Activated CD8-positive, alpha-beta memory T cell treated with anti-CD3 and anti-CD28 coated beads, Interleukin-2, amount 50 U/mL, for 4 hours (primary cell): ENCODE results near the gene ATN1.
"Not testable (repeated sequence)": the region's sequence is repeated elsewhere in the genome, so short reads cannot be mapped to it uniquely, and the experiment has no call there.

Experiments
- DNase-seq: peaks from one replicate; pipeline ENCODE4 v3.0.0-alpha.2; 2020

Gene ATN1

GRCh38 chr12:6904280-6905276 is 23.2 kb upstream of the ATN1 start, which contains the start of gene LRRC23:
Gene LRRC23, plus strand, starts transcription at chr12:6904822. Its CDS starts 812 bp downstream, at chr12:6905634.
- DNase-seq: peak; percentile 96

- DNase-seq: no peak
These were observed 22.2 kb upstream of the ATN1 start for GRCh38 chr12:6905414-6906040.

GRCh38 chr12:6908141-6908540 is 19.6 kb upstream of the ATN1 start:
- DNase-seq: not testable (repeated sequence)

GRCh38 chr12:6909421-6910145 is 18.2 kb upstream of the ATN1 start:
- DNase-seq: no peak

- no peak for DNase-seq
These were observed 15.4 kb upstream of the ATN1 start for GRCh38 chr12:6912164-6912935.

GRCh38 chr12:6914246-6914946 is 13.4 kb upstream of the ATN1 start, which contains the start of gene ENO2:
Gene ENO2, plus strand, starts transcription at chr12:6914580. Its CDS starts 1,253 bp downstream, at chr12:6915833.
- DNase-seq: peak; percentile 88

- DNase-seq: no peak
These were observed 12.6 kb upstream of the ATN1 start for GRCh38 chr12:6914947-6915788.

- no peak for DNase-seq
These were observed 11.9 kb upstream of the ATN1 start for GRCh38 chr12:6915789-6916285.

- DNase-seq: no peak
These were observed 11.1 kb upstream of the ATN1 start for GRCh38 chr12:6916426-6917200.

GRCh38 chr12:6917491-6918231 is 10.1 kb upstream of the ATN1 start:
- DNase-seq: no peak

- no peak for DNase-seq
These were observed 8.2 kb upstream of the ATN1 start for GRCh38 chr12:6919588-6919987.

- DNase-seq: no peak
These were observed 6.2 kb upstream of the ATN1 start for GRCh38 chr12:6921539-6921938.

- no peak for DNase-seq
These were observed 5.5 kb upstream of the ATN1 start for GRCh38 chr12:6921996-6922946.

GRCh38 chr12:6923003-6923732 is 4.6 kb upstream of the ATN1 start:
- DNase-seq: no peak

GRCh38 chr12:6923851-6924250 is 3.9 kb upstream of the ATN1 start:
- no peak for DNase-seq

GRCh38 chr12:6925239-6925539 is 2.6 kb upstream of the ATN1 start:
- DNase-seq: no peak
